H9 (cell line): ENCODE data around the gene CDK17. TPM values are rescaled to one million over a fixed set of nuclear protein-coding genes. Genes with fewer than 3 reads are reported as not detected.

Source experiments
- DNase-seq: peaks from one replicate; pipeline ENCODE4 v3.0.0-alpha.2; 2017
- H2AFZ ChIP-seq: one replicate; pipeline ENCODE4 v1.6.1; 2013; ENCODE audit warnings: mild to moderate bottlenecking, low read length, control low read depth, moderate library complexity
- H2AK5ac ChIP-seq: 2 replicates; pipeline ENCODE4 v1.6.1; 2013; ENCODE audit warnings: low read length, control low read depth, mixed read lengths; ENCODE audit not compliant: insufficient read length
- H2BK120ac ChIP-seq: one replicate; pipeline ENCODE4 v1.6.1; 2013; ENCODE audit warnings: low read depth, mild to moderate bottlenecking, low read length, control low read depth, inconsistent platforms; ENCODE audit not compliant: poor library complexity, severe bottlenecking
- H2BK12ac ChIP-seq: 2 replicates; pipeline ENCODE4 v1.6.1; 2013; ENCODE audit warnings: low read length, control low read depth, mixed read lengths, low read depth; ENCODE audit not compliant: insufficient read length
- H2BK15ac ChIP-seq: 2 replicates; pipeline ENCODE4 v1.6.1; 2013; ENCODE audit warnings: low read depth, low read length, control low read depth
- H2BK20ac ChIP-seq: one replicate; pipeline ENCODE4 v1.6.1; 2013; ENCODE audit warnings: low read depth, mild to moderate bottlenecking, low read length, control low read depth, inconsistent platforms; ENCODE audit not compliant: poor library complexity, severe bottlenecking
- H2BK5ac ChIP-seq: 2 replicates; pipeline ENCODE4 v1.6.1; 2013; ENCODE audit warnings: low read length, control low read depth, mixed read lengths; ENCODE audit not compliant: insufficient read length
- H3K14ac ChIP-seq: 2 replicates; pipeline ENCODE4 v1.6.1; 2013; ENCODE audit warnings: low read length, control low read depth; ENCODE audit not compliant: insufficient read depth
- H3K18ac ChIP-seq: 2 replicates; pipeline ENCODE4 v1.6.1; 2013; ENCODE audit warnings: low read depth, mild to moderate bottlenecking, mixed read lengths, low read length, control low read depth; ENCODE audit not compliant: insufficient read length
- H3K23ac ChIP-seq: 2 replicates; pipeline ENCODE4 v1.6.1; 2013; ENCODE audit warnings: low read length, control low read depth, mixed read lengths, low read depth; ENCODE audit not compliant: insufficient read length
- H3K23me2 ChIP-seq: 2 replicates; pipeline ENCODE4 v1.6.1; 2013; ENCODE audit warnings: low read depth, mild to moderate bottlenecking, mixed read lengths, low read length, control low read depth; ENCODE audit not compliant: insufficient read length, poor library complexity, severe bottlenecking
- H3K27ac ChIP-seq: 2 replicates; pipeline ENCODE4 v1.5.1; 2013; ENCODE audit warnings: low read length, control low read depth, mixed read lengths, low read depth; ENCODE audit not compliant: insufficient read length
- H3K27me3 ChIP-seq: 2 replicates; pipeline ENCODE4 v1.6.1; 2013; ENCODE audit warnings: low read length, control low read depth, inconsistent platforms; ENCODE audit not compliant: insufficient read depth
- H3K4ac ChIP-seq: 2 replicates; pipeline ENCODE4 v1.6.1; 2013; ENCODE audit warnings: low read depth, mild to moderate bottlenecking, control low read depth, inconsistent platforms, low read length, moderate library complexity
- H3K4me1 ChIP-seq: 2 replicates; pipeline ENCODE4 v1.6.1; 2013; ENCODE audit warnings: low read length, control low read depth, inconsistent platforms; ENCODE audit not compliant: insufficient read depth
- H3K4me2 ChIP-seq: 2 replicates; pipeline ENCODE4 v1.6.1; 2013; ENCODE audit warnings: low read length, control low read depth, mixed read lengths; ENCODE audit not compliant: insufficient read length, insufficient read depth
- H3K56ac ChIP-seq: 2 replicates; pipeline ENCODE4 v1.6.1; 2013; ENCODE audit warnings: low read depth, mild to moderate bottlenecking, mixed read lengths, low read length, control low read depth; ENCODE audit not compliant: insufficient read length
- H3K79me1 ChIP-seq: 2 replicates; pipeline ENCODE4 v1.6.1; 2013; ENCODE audit warnings: low read depth, mild to moderate bottlenecking, moderate library complexity, low read length, control low read depth, inconsistent platforms; ENCODE audit not compliant: insufficient read depth, poor library complexity, severe bottlenecking
- H3K79me2 ChIP-seq: 2 replicates; pipeline ENCODE4 v1.6.1; 2013; ENCODE audit warnings: low read length, control low read depth, inconsistent platforms; ENCODE audit not compliant: insufficient read depth
- H3K9ac ChIP-seq: 2 replicates; pipeline ENCODE4 v1.6.1; 2013; ENCODE audit warnings: low read length, control low read depth, mixed read lengths; ENCODE audit not compliant: insufficient read length; ENCODE audit errors: extremely low read depth
- H3K9me3 ChIP-seq: one replicate; pipeline ENCODE4 v1.6.1; 2013; ENCODE audit warnings: low read depth, low read length, inconsistent platforms; ENCODE audit not compliant: control insufficient read depth
- H3T11ph ChIP-seq: one replicate; pipeline ENCODE4 v1.6.1; 2013; ENCODE audit warnings: mild to moderate bottlenecking, low read length, control low read depth, inconsistent platforms
- H4K20me1 ChIP-seq: one replicate; pipeline ENCODE4 v1.6.1; 2013; ENCODE audit not compliant: control insufficient read depth, insufficient read length, insufficient read depth
- H4K5ac ChIP-seq: 2 replicates; pipeline ENCODE4 v1.6.1; 2013; ENCODE audit warnings: low read depth, mild to moderate bottlenecking, mixed read lengths, low read length, control low read depth; ENCODE audit not compliant: insufficient read length
- H4K8ac ChIP-seq: replicated peaks from 2 replicates; pipeline ENCODE4 v1.6.1; 2013; ENCODE audit warnings: low read length, control low read depth, mixed read lengths, low read depth; ENCODE audit not compliant: insufficient read length
- H4K91ac ChIP-seq: 2 replicates; pipeline ENCODE4 v1.6.1; 2013; ENCODE audit warnings: low read depth, mild to moderate bottlenecking, moderate library complexity, mixed read lengths, low read length, control low read depth; ENCODE audit not compliant: insufficient read length
- H3K27ac Mint-ChIP-seq, 3 experiments: 2 replicates in 2 of 3; 3 replicates in 1 of 3; pipeline ENCODE4 v1.8.0; 2020 to 2021; ENCODE audit warnings: mixed read lengths in 3 of 3, mild to moderate bottlenecking in 1 of 3, moderate library complexity in 1 of 3
- H3K27me3 Mint-ChIP-seq: 2 replicates; pipeline ENCODE4 v1.8.0; 2021; ENCODE audit warnings: low read depth, mild to moderate bottlenecking, moderate library complexity, mixed read lengths
- H3K36me3 Mint-ChIP-seq, 3 experiments: 2 replicates in 2 of 3; 3 replicates in 1 of 3; pipeline ENCODE4 v1.8.0; 2020 to 2021; ENCODE audit warnings: low read depth in 3 of 3, mixed read lengths in 3 of 3; ENCODE audit not compliant: insufficient read depth in 1 of 3
- H3K4me1 Mint-ChIP-seq, 2 experiments: 2 replicates each; pipeline ENCODE4 v1.8.0; 2020; ENCODE audit warnings: mixed read lengths in 2 of 2
- H3K4me3 Mint-ChIP-seq, 2 experiments: 2 replicates in 1 of 2; 3 replicates in 1 of 2; pipeline ENCODE4 v1.8.0; 2020 to 2021; ENCODE audit warnings: mild to moderate bottlenecking in 2 of 2, mixed read lengths in 2 of 2, moderate library complexity in 1 of 2
- H3K9me3 Mint-ChIP-seq, 2 experiments: 2 replicates in 1 of 2; 3 replicates in 1 of 2; pipeline ENCODE4 v1.8.0; 2020; ENCODE audit warnings: mild to moderate bottlenecking in 2 of 2, mixed read lengths in 2 of 2, moderate library complexity in 1 of 2
- CTCF ChIP-seq: fragments of 200-600 bp; sonication (generic); conservative IDR thresholded peaks from 3 replicates; pipeline ENCODE4 v1.8.0; 2021; ENCODE audit warnings: antibody characterized with exemption, mild to moderate bottlenecking
- whole genome bisulfite sequencing: extraction: QIAGEN DNeasy Blood & Tissue Kit; methylation state at CpG from one replicate; pipeline ENCODE4 v1.1.7; 2013; ENCODE audit warnings: missing lambda C conversion rate, low lambda C conversion rate, mixed read lengths; ENCODE audit not compliant: insufficient read length; ENCODE audit errors: extremely low coverage; 5-methylcytosine and 5-hydroxymethylcytosine counted together
- total RNA-seq: library from RNA; stranded (reverse); gene quantifications from 2 replicates; pipeline ENCODE4 v1.2.1, GENCODE V29; 2021

The CDK17 gene
- total RNA-seq, 1 experiment from 2014 or later = 28.8 TPM

GRCh38 chr12:96420277-96420835, 20.1 kb upstream of the CDK17 start:
- H3K79me2 ChIP-seq = no peaks in the 10 kb centered on the region
- no peak overlapping the region for H2BK20ac ChIP-seq
- no peak overlapping the region for H3K18ac ChIP-seq
- H3K36me3 Mint-ChIP-seq = no peaks in the 10 kb centered on the region
- H3K79me1 ChIP-seq = no peaks in the 10 kb centered on the region
- H2AK5ac ChIP-seq = no peak overlapping the region
- TF ChIP-seq CTCF = no peak
- DNase-seq = no peak
- H3K9me3 Mint-ChIP-seq = no peaks in the 10 kb centered on the region
- no peaks in the 10 kb centered on the region for H3K27me3 Mint-ChIP-seq
- no peak overlapping the region for H4K8ac ChIP-seq
- H2BK5ac ChIP-seq = no peak overlapping the region
- H3K27me3 ChIP-seq = no peaks in the 10 kb centered on the region
- WGBS = no CpG with 5 or more reads among the region's 7 CpGs
- no peaks in the 10 kb centered on the region for H3K4me1 Mint-ChIP-seq
- no peak overlapping the region for H3K9ac ChIP-seq
- H2BK120ac ChIP-seq = no peak overlapping the region
- H3T11ph ChIP-seq = no peak overlapping the region
- H2BK15ac ChIP-seq = no peak overlapping the region
- no peak overlapping the region for H3K14ac ChIP-seq
- no peak overlapping the region for H3K56ac ChIP-seq
- no peak overlapping the region for H3K23ac ChIP-seq
- H3K4me3 Mint-ChIP-seq = no peak overlapping the region
- H4K5ac ChIP-seq = no peak overlapping the region
- H2BK12ac ChIP-seq = no peak overlapping the region
- H2AFZ ChIP-seq = no peak overlapping the region
- no peaks in the 10 kb centered on the region for H4K20me1 ChIP-seq
- H3K27ac ChIP-seq = no peak overlapping the region
- H3K23me2 ChIP-seq = no peaks in the 10 kb centered on the region
- H3K4me2 ChIP-seq = no peak overlapping the region
- no peak overlapping the region for H3K4ac ChIP-seq
- H3K9me3 ChIP-seq = no peaks in the 10 kb centered on the region
- no peaks in the 10 kb centered on the region for H3K4me1 ChIP-seq
- H3K27ac Mint-ChIP-seq = no peak overlapping the region
- no peak overlapping the region for H4K91ac ChIP-seq
